AG04450 (cell line): ENCODE data around the gene TMPRSS6. TPM values are rescaled to one million over a fixed set of nuclear protein-coding genes. Genes with fewer than 3 reads are reported as not detected.

Source experiments
- CTCF ChIA-PET: fragments of 300-600, 350-600 bp; formaldehyde crosslinking; extraction: SDS; loops from one replicate; lab custom pipeline; 2022; ENCODE audit warnings: antibody characterized with exemption, inconsistent platforms; lab: Charles Lee
- POLR2A ChIA-PET: fragments of 350-600 bp; formaldehyde crosslinking; extraction: SDS; loops from one replicate; lab custom pipeline; 2021; ENCODE audit warnings: antibody characterized with exemption, inconsistent platforms; lab: Yijun Ruan, JAX
- DNase-seq: peaks from one replicate; pipeline ENCODE4 v3.0.0-alpha.2; 2011; ENCODE audit warnings: low read depth, low spot score
- H3K27ac ChIP-seq: one replicate; pipeline ENCODE4 v1.5.1; 2012; ENCODE audit warnings: low read depth, low read length, control low read depth
- H3K27me3 ChIP-seq: one replicate; pipeline ENCODE4 v1.6.0; 2012; ENCODE audit warnings: low read length; ENCODE audit not compliant: control insufficient read depth, insufficient read depth
- H3K4me3 ChIP-seq: 2 replicates; pipeline ENCODE4 v1.5.1; 2011; ENCODE audit warnings: mild to moderate bottlenecking, low read depth, low read length, control low read depth
- H3K9me3 ChIP-seq: 2 replicates; pipeline ENCODE4 v1.5.1; 2012; ENCODE audit warnings: low read length; ENCODE audit not compliant: control insufficient read depth, insufficient read depth
- CTCF ChIP-seq: IDR thresholded peaks from 2 replicates; pipeline ENCODE4 v1.5.1; 2011; ENCODE audit warnings: low read depth, low read length, control low read depth, inconsistent platforms
- polyA plus RNA-seq: library from polyadenylated mRNA; depleted of rRNA; stranded (reverse); fragments of >200 nt; gene quantifications from 2 replicates; pipeline ENCODE4 v1.2.3, GENCODE V29; 2011; rRNA removed

Gene TMPRSS6
- polyA plus RNA-seq, 1 experiment, result not detected

- Histone ChIP-seq H3K9me3 (no peaks in the 10 kb centered on the region; the same call in 1 of the 2 replicates), H3K27me3 (no peaks in the 10 kb centered on the region), H3K27ac (no peak overlapping the region), H3K4me3 (no peak overlapping the region)
- no peak for TF ChIP-seq CTCF
- CTCF ChIA-PET, result interaction anchor here (0.6 kb wide), 1 partner anchor 487 kb away, joined by 3 read pairs; no protein-coding TSS in a partner anchor
- DNase-seq, result no peak
- POLR2A ChIA-PET, result no interaction called here
Measured at GRCh38 chr22:37015587-37015878, 94.0 kb downstream of the TMPRSS6 start.

Other genes with a start within 250 kb of the TMPRSS6 start
- gene NCF4, start 248.7 kb downstream of the TMPRSS6 start, polyA plus RNA-seq, result not detected in 2 replicates
- gene CSF2RB, start 196.1 kb downstream of the TMPRSS6 start, polyA plus RNA-seq, result not detected in 2 replicates
- 26.3 and 36.7 TPM in 2 replicates for gene TST, start 90.3 kb downstream of the TMPRSS6 start, polyA plus RNA-seq
- gene MPST, start 90.0 kb downstream of the TMPRSS6 start, polyA plus RNA-seq, result 33.3 and 42.8 TPM in 2 replicates
- 20.7 and 26.5 TPM in 2 replicates for gene KCTD17, start 58.0 kb downstream of the TMPRSS6 start, polyA plus RNA-seq
- gene IL2RB, start 40.2 kb upstream of the TMPRSS6 start, polyA plus RNA-seq, result 0.11 and 0.27 TPM in 2 replicates
- 8.2 and 10.0 TPM in 2 replicates for gene C1QTNF6, start 78.5 kb upstream of the TMPRSS6 start, polyA plus RNA-seq
- gene SSTR3, start 102.8 kb upstream of the TMPRSS6 start, polyA plus RNA-seq, result 0.06 and 0.14 TPM in 2 replicates
- 25.0 and 35.9 TPM in 2 replicates for gene RAC2, start 134.6 kb upstream of the TMPRSS6 start, polyA plus RNA-seq
- gene CYTH4, start 172.8 kb upstream of the TMPRSS6 start, polyA plus RNA-seq, result 0.33 and 0.82 TPM in 2 replicates